Esophagus (tissue), 2 donors: ENCODE measurements around the gene DHRS11. TPM values are rescaled to one million over a fixed set of nuclear protein-coding genes. Genes with fewer than 3 reads are reported as not detected.
A peak's percentile ranks its signal among the peaks of the same experiment; 100 is the strongest.

Experiments
- H3K27ac ChIP-seq, 2 donors: one replicate each; pipeline ENCODE4 v1.5.1; 2013; ENCODE audit warnings: low read depth in 2 of 2, mild to moderate bottlenecking in 2 of 2, inconsistent platforms in 1 of 2, low read length in 1 of 2, moderate library complexity in 1 of 2
- H3K27me3 ChIP-seq, 2 donors: one replicate each; pipeline ENCODE4 v1.6.1; 2013; ENCODE audit warnings: low read length in 2 of 2, control low read depth in 1 of 2, mild to moderate bottlenecking in 1 of 2; ENCODE audit not compliant: insufficient read depth in 2 of 2, control insufficient read depth in 1 of 2
- H3K36me3 ChIP-seq, 2 donors: one replicate each; pipeline ENCODE4 v1.6.1; 2013; ENCODE audit warnings: low read length in 1 of 2; ENCODE audit not compliant: control insufficient read depth in 2 of 2, insufficient read depth in 2 of 2
- H3K4me1 ChIP-seq, 2 donors: one replicate each; pipeline ENCODE4 v1.6.1; 2013; ENCODE audit warnings: low read length in 1 of 2; ENCODE audit not compliant: control insufficient read depth in 2 of 2, insufficient read depth in 2 of 2
- H3K4me3 ChIP-seq, 2 donors: one replicate each; pipeline ENCODE4 v1.5.1; 2013; ENCODE audit warnings: low read length in 2 of 2, mild to moderate bottlenecking in 2 of 2, low read depth in 1 of 2, moderate library complexity in 1 of 2
- H3K9me3 ChIP-seq, 2 donors: one replicate each; pipeline ENCODE4 v1.6.1; 2013; ENCODE audit warnings: mild to moderate bottlenecking in 2 of 2, low read depth in 1 of 2, low read length in 1 of 2, moderate library complexity in 1 of 2; ENCODE audit not compliant: control insufficient read depth in 2 of 2, insufficient read depth in 1 of 2
- WGBS, 2 donors: extraction: QIAGEN DNeasy Blood & Tissue Kit; methylation state at CpG; one replicate each; pipeline ENCODE4 v1.1.7; 2013; 5-methylcytosine and 5-hydroxymethylcytosine counted together
- polyA plus RNA-seq, 2 donors: library from polyadenylated mRNA; stranded (reverse); fragments of 200-250 nt; gene quantifications; one replicate each; pipeline ENCODE4 v1.2.3, GENCODE V29; 2013
- donor health status: healthy with polysubstance abuse.
- donor health status: Bipolar disorder and iron deficiency.

The DHRS11 gene
- polyA plus RNA-seq, 2 donors: 10.7 to 15.0 TPM

- Histone ChIP-seq H3K9me3 (no peaks in the 10 kb centered on the region), H3K4me1 (peaks cover 2 to 14% of the 10 kb centered on the region in 2 donors), H3K36me3 (peaks cover 0 to 6% of the 10 kb centered on the region in 2 donors), H3K27ac (peak overlapping the region; percentile 61 to 64), H3K27me3 (no peaks in the 10 kb centered on the region), H3K4me3 (peak overlapping the region; percentile 87 to 93)
- WGBS, 2 donors: 2 to 4% methylated on average over 20 of the region's 20 CpGs
Observed at GRCh38 chr17:36592316-36592715, 637 bp downstream of the DHRS11 start.

- 41 to 44% methylated on average over 4 of the region's 4 CpGs for WGBS, 2 donors
- Histone ChIP-seq H3K4me1 (peaks cover 2 to 14% of the 10 kb centered on the region in 2 donors), H3K27me3 (no peaks in the 10 kb centered on the region), H3K4me3 (peak overlapping the region; percentile 87 to 93), H3K9me3 (no peaks in the 10 kb centered on the region), H3K27ac (peak overlapping the region in 1 of 2 donors; percentile 61), H3K36me3 (peaks cover 0 to 6% of the 10 kb centered on the region in 2 donors)
Observed at GRCh38 chr17:36592716-36593321, 1.1 kb downstream of the DHRS11 start.

DNA sequence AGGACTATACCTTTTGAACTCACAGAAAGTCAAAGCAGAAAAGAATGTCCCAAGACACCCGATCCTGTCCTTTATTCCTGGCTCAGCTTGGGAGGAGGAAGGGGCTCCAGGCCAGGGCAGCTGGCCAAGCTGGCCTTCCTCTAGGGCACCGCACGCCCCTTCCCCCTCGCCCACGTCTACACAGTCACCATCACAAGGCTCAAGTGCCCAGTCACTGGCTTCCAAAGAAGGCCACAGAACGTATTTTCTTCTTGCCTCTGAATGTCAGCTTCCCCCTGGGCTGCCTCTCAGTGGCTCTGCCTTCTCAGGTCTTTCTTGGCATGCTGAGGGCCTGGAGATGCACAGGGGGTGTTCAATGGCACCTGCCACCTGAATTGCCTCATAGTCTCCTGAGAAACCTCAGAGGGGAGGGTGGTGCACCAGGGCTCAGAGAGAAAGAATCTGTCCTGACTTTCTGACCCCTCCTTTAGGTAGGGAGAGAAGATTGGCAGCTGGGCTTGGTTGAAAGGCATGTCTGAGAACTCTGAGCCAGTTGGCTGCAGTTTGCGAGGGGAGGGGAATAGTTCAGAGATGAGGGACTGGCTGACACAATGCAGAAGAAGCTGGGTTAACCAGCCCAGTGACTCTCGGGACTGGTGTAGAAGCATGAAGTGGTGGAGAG lies 2.1 kb downstream of the DHRS11 start:
- Histone ChIP-seq H3K9me3 (no peaks in the 10 kb centered on the region), H3K27me3 (no peaks in the 10 kb centered on the region), H3K4me1 (peaks cover 2 to 14% of the 10 kb centered on the region in 2 donors), H3K36me3 (peaks cover 0 to 2% of the 10 kb centered on the region in 2 donors), H3K27ac (peak overlapping the region; percentile 59 to 84), H3K4me3 (no peak overlapping the region)
- WGBS, 2 donors: 61 to 70% methylated on average over 8 of the region's 8 CpGs

DNA sequence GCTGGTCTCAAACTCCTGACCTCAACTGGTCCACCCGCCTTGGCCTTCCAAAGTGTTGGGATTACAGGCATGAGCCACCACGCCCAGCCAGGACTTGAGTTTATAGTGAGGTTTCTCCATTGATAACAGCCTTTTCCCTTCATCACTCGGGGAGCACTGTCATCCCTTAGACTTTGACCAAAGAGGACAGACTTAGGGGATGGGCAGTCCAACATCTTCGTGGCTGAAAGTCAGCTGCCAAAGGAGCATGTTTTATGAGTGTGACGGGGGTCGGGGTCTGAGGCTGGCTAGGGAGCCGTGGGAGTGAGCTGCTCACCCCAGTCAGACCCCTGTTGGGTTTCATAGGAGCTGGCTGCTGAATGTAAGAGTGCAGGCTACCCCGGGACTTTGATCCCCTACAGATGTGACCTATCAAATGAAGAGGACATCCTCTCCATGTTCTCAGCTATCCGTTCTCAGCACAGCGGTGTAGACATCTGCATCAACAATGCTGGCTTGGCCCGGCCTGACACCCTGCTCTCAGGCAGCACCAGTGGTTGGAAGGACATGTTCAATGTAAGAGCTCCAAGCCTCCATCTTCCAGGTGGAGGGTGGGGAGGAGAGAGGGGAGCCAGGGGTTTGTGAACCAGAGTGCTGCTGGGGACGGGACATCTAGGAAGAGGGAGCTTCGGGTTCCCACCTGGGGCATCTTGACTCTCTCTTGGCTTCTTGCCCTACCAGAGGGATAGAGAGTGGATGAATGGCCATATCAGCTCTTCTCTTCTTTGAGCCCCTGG lies 3.1 kb downstream of the DHRS11 start:
- 82 to 87% methylated on average over 13 of the region's 13 CpGs for WGBS, 2 donors
- Histone ChIP-seq H3K4me1 (peaks cover 2 to 14% of the 10 kb centered on the region in 2 donors), H3K27me3 (no peaks in the 10 kb centered on the region), H3K27ac (peak overlapping the region; percentile 32 to 59), H3K9me3 (no peaks in the 10 kb centered on the region), H3K36me3 (peaks cover 0 to 3% of the 10 kb centered on the region in 2 donors), H3K4me3 (no peak overlapping the region)

GRCh38 chr17:36597226-36597625 lies 5.5 kb downstream of the DHRS11 start:
- Histone ChIP-seq H3K9me3 (no peaks in the 10 kb centered on the region), H3K27me3 (no peaks in the 10 kb centered on the region), H3K36me3 (peaks cover 0 to 3% of the 10 kb centered on the region in 2 donors), H3K4me1 (peaks cover 2 to 15% of the 10 kb centered on the region in 2 donors), H3K27ac (no peak overlapping the region), H3K4me3 (no peak overlapping the region)
- WGBS, 2 donors: 79% methylated on average over 6 of the region's 6 CpGs

GRCh38 chr17:36597866-36598777 lies 6.4 kb downstream of the DHRS11 start:
- WGBS, 2 donors: 89 to 91% methylated on average over 11 of the region's 11 CpGs

DNA sequence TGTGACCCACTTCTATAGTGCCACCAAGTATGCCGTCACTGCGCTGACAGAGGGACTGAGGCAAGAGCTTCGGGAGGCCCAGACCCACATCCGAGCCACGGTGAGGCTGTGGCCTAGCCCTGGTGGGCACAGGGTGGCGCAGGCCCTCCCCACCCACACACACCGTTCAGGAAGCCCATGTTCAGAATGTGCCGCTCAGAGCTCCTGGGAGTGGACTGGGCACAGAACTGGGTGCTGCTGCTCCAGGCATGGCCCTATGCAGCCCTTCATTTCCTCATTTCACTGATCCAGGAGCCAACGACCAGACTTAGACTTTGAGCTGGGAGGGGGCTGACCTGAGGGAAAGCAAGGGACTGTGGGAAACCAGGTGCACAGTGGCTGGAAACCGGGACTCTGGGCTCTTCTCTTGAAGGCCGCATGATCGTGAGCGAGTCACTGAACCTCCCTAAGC lies 7.3 kb downstream of the DHRS11 start:
- 88 to 89% methylated on average over 13 of the region's 13 CpGs for WGBS, 2 donors
- Histone ChIP-seq H3K36me3 (peaks cover 0 to 3% of the 10 kb centered on the region in 2 donors), H3K27ac (no peak overlapping the region), H3K9me3 (no peaks in the 10 kb centered on the region), H3K4me1 (peaks cover 0 to 9% of the 10 kb centered on the region in 2 donors), H3K4me3 (no peak overlapping the region), H3K27me3 (no peaks in the 10 kb centered on the region)

More at GRCh38 chr17:36597866-36598777, 6.4 kb downstream of the DHRS11 start:
- H3K27ac ChIP-seq: no peak overlapping the region
- no peaks in the 10 kb centered on the region for H3K27me3 ChIP-seq
- H3K4me3 ChIP-seq: no peak overlapping the region
- no peaks in the 10 kb centered on the region for H3K9me3 ChIP-seq
- peaks cover 0 to 9% of the 10 kb centered on the region in 2 donors for H3K4me1 ChIP-seq
- peaks cover 0 to 3% of the 10 kb centered on the region in 2 donors for H3K36me3 ChIP-seq

GRCh38 chr17:36599546-36600250 lies 8.0 kb downstream of the DHRS11 start:
- peaks cover 0 to 8% of the 10 kb centered on the region in 2 donors for H3K4me1 ChIP-seq
- no peaks in the 10 kb centered on the region for H3K27me3 ChIP-seq
- peaks cover 0 to 3% of the 10 kb centered on the region in 2 donors for H3K36me3 ChIP-seq
- H3K27ac ChIP-seq: no peak overlapping the region
- 88 to 91% methylated on average over 11 of the region's 11 CpGs for WGBS, 2 donors
- no peaks in the 10 kb centered on the region for H3K9me3 ChIP-seq
- no peak overlapping the region for H3K4me3 ChIP-seq
